GM18907 (cell line): ENCODE measurements around the gene NRDE2.

Experiments used
- ATAC-seq: cut with Tn5 transposase; IDR thresholded peaks from one replicate; pipeline ENCODE4 v1.9.1; 2021; ENCODE audit warnings: mild to moderate bottlenecking, moderate library complexity; ENCODE audit not compliant: unreplicated experiment

Gene NRDE2

GRCh38 chr14:90297876-90298629 is 33.7 kb downstream of the NRDE2 start:
- ATAC-seq = no peak

- no peak for ATAC-seq
Observed at GRCh38 chr14:90296641-90297040, 35.1 kb downstream of the NRDE2 start.

DNA sequence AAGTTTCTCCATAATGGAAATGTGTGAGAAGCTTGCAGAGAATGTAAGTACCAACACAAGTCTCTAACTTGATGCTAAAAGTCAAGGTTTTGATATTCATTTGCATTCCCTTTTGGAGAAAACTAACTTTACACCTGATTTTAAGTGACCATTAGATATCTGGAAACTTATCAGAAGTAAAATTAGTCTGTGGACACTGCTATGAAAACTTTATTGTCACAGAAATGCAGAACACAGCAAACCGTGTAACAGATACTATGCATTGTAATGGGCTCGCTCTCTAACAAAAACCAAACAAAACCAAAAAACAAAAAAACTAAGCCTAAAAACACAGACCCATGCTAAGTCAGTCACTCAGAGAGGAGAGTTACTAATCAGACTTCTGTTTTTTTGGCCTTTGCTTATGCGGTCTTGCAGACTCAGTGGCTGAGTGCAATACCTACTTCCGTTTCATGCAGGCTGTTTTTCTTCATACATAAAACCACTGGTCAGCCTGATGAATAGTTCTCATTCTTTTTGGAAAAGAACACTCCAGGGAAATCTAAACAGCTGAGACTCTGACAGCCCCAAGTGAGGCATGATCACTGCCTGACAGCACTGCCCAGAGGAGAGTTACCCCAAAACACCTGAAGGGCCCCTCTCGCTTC is 35.7 kb downstream of the NRDE2 start:
- ATAC-seq = no peak

DNA sequence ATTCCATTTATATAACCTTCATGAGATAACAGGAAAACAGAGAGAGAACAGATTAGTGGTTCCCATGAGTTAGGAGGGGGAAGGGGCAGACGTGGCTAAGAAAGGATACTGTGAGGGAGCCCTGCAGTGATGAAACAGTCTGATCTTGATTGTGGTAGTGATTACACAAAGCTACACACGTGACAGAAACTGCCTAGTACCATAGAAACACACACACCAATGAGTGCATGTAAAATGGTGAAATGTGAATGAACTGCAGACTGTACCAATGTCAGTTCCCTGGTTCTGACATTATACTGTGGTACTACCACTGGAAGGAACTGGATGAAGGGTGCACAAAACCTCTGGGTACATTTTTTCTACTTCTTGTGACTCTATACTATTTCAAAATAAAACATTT is 36.9 kb downstream of the NRDE2 start:
- no peak for ATAC-seq

DNA sequence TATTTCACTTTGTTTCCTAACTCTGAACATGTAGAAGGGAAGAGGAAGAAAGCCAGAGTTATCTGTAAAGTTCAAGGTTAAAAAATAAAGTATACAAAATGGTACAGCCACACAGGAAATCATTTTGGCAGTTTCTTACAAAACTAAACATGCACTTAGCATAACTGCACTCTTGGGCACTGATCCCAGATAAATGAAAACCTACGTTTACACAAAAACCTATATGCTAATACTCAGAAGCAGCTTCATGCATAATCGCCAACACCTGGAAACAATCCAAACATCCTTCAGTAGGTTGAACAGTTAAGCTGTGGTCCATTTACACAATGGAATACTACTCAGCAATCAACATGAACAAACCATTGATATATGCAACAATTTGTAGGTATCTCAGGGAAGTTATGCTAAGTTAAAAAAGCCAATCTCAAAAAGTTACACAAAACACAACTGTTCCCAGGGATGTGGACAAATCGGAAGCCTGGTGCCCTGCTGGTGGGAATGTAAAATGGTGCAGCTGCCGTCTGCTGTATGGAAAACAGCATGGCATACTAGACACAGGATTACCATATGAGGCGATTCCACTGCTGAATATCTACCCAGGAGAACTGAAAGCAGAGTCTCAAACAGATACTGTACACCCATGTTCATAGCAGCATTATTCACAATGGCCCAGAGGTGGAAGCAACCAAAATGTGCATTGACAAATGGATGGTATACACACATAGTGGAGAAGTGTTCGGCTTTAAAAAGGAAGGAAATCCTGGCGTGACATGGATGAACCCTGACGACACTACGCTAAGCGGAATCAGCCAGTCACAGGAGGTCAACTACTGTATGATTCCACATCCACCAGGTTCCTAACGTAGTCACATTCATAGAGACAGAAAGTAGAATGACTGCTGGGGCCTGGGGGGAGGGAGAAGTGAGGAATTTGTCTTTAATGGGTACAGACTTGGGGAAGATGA is 37.7 kb downstream of the NRDE2 start:
- no peak for ATAC-seq

DNA sequence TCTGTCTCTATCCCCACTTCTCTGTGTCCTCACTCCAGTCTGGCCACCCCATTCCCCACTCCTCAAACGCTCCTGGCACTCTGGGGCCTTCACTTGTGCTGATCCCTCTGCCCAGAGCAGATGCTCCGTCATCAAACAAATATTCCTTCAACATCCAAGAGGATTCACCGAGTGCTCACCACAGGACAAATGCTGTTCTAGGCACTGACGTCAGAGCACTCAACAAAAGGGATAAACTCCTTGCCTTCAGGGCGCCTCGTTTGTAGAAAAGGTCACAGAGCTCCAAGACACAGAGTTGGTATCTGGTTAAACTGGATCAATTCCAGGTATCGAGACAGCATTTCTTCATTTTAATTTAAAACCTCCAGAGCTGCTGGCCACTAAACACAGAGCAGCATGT is 40.0 kb downstream of the NRDE2 start:
- ATAC-seq = no peak

DNA sequence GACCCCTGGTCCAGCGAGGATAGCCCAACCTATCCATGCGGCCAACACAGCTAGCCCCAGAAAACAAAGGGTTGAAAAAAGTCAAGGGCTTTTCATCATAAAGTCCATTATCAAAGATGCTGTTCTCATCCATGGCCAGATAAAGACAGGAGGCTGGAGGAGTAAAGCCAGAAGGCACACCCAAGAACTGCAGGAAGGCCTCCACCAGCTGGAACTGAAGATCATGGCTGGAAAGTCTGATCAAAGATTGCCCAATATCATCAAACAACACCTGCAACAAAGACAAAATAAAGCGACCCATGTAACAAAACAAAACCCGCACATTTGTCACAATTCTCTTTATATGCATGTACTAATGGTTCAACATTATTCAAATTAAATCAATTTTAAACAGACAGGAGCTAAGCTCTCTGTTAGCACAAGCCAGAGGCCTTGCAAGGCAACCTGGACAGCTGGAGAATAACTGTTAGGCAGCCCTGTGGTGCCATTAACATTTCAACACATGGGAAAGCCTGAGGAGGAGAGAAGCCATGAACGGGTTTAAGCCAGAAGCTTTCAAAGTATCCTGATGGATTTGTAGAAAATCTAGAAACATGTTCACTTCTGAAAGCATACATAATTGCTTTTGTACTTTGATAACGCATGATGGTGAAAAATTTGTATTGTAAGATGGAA is 41.3 kb downstream of the NRDE2 start:
- no peak for ATAC-seq

- ATAC-seq = peak; percentile 98
Observed at GRCh38 chr14:90288651-90289355, 42.9 kb downstream of the NRDE2 start.

DNA sequence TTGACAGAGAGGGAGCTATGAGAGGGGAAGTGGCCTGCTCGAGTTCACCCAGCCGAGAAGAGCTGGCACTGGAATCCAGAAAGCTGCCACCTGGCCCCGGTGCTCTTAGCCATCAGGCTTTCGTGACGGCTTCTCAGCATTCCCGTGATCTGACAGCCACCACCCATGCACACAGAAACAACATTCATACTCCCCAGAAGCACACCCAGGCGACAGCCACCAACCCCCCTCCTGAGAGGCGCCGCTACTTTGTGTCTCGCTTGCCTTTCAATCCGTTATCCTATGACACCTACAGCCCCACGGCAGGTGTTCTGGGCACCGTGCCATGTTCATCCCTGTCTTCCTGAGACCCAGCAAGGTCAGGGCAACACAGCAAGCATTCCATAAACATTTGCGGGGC is 44.0 kb downstream of the NRDE2 start:
- no peak for ATAC-seq

DNA sequence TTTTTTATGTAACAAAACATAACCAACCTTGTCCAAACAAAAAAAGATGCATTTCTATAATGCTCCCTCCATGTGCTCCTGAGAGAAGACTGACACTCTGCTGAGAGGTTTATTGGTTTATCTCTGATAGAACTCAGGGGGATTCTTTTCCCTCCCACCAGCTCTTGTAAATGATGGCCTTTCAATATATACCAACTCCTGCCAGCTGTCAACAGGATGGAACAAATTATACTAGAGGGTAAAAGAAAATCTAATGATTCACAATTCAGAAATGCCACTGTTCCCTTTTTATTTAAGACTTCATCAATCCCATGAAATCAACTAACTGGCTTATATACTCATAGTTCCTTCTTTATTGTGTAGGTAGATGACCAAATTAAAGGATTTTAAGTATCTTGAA is 50.0 kb downstream of the NRDE2 start:
- no peak for ATAC-seq

- no peak for ATAC-seq
Observed at GRCh38 chr14:90281261-90281660, 50.5 kb downstream of the NRDE2 start.

- no peak for ATAC-seq
Observed at GRCh38 chr14:90280096-90280495, 51.6 kb downstream of the NRDE2 start.

DNA sequence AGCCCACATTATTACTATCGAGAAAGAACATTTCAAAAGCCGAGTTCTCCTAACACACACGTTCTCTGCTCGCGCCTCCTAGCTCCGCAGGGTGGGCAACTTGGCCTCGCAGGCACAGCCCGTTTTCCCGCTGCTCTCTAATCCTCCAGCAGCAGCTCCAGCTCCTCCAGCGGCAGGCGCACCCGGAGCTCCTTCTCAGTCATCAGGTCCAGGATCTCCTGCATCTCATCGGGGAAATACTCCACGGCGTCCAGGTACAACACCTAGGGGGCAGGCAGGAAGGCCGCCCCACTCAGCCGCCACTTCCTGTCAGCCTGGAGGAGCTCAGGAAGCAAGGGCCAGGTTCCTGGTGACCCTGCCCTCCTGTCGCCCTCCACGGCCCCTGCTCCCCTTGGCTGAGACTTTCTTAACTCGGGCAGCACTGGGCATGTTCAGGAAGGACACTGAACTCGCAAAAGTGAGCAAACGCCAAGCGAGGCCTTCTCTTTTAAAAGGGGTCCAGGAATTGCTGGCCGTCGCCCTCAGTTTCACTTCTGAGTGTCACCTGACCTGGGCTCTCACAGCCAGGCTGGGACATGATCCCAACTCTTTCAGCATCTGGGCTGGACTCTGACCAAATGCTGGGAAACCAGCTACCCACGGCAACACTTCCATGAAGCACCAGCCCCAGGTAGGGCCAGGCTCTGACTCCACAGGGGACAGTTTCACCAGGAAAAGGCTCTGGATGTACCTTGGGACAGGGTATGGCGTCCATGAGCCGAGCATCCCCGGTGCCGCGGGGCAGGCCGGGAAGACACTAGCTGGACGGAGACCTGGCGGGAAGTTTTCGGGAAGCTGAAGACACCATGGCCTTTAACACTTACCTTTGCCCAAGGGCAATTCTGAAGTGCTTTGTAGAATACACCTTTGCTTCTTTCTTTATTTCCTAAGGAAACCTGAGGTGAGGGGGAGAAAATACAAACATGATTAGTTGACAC is 53.3 kb downstream of the NRDE2 start:
- ATAC-seq = no peak

- no peak for ATAC-seq
Observed at GRCh38 chr14:90277581-90278198, 54.1 kb downstream of the NRDE2 start.

DNA sequence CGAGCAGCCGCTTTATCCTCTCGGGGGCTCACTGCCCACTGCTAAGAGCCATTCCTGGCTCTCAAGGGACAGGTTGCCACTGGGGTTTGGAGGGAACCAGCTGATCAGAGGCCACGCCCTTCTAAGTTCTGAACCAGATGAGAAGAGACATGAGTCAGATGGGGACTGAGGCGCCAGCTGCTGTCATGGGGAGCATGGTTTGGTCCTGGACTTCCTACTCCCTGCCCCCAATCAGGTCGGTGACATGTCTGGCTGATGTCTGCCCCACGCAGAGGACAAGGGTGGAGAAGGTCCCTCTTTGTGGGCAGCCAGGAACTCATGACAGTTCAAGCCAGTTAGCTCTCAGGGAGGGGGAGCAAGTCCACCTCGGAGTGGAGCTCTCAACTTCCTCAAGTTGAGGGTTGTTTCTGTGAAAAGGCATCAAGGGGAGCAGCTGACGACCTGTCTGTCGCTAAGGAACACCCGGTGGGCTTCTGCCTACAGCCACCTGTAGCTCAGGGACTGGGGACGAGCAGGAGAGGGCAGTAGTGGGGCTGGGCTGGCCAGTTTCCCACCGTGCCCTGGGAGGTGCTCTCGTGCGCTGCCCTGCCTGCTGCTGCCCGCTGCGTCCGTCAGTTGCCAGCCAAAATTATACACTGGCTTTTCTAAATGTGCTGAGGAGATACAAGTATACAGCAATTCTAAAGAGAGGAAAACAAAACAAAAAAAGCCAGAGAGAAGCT is 54.9 kb downstream of the NRDE2 start:
- ATAC-seq = no peak

- ATAC-seq = no peak
Observed at GRCh38 chr14:90275820-90276219, 55.9 kb downstream of the NRDE2 start.

GRCh38 chr14:90275458-90275814 is 56.3 kb downstream of the NRDE2 start:
- no peak for ATAC-seq

DNA sequence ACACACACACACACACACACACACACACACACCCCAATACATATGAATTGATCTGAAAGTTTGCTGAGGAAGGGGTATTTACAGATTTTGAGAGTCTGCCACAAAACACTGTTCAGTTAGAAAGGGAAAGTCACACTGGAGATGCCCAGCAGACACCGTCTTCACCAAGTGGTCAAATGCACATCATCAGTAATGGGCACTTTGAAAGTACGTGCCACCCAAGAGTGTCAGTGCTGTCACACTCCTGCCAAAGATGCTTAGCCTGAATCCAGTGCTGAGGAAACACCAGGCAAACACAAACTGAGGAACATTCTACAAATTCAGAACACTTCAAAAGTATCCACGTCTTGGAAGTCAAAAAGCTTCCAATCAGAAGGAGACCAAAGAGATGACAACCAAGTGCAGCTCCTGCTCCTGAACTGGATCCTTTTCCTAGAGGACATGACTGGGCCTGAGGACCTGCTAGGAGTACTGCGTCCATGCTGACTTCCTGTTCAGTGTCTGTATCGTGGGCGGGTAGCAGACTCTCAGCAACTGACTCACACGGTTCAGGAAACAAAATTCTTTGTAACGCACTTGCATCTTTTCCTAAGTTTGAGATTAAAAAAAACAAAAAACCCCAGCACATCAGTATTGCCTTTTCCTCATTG is 56.8 kb downstream of the NRDE2 start:
- no peak for ATAC-seq
